Esophagus muscularis mucosa (tissue), 4 donors: ENCODE measurements around the gene PCBP4. TPM values are rescaled to one million over a fixed set of nuclear protein-coding genes. Genes with fewer than 3 reads are reported as not detected.
"Not testable (repeated sequence)": the region's sequence is repeated elsewhere in the genome, so short reads cannot be mapped to it uniquely, and the experiment has no call there.

Source experiments
- DNase-seq: peaks from one replicate; pipeline ENCODE4 v3.0.0-alpha.2; 2017; ENCODE audit errors: extremely low spot score
- H3K27ac ChIP-seq, 4 donors: fragments of 200-600 bp; sonication (generic); replicated peaks in 1 of 4; 1 replicate in 3 of 4; 2 replicates in 1 of 4; pipeline ENCODE4 v1.5.1; 2016 to 2019; ENCODE audit warnings: mild to moderate bottlenecking in 1 of 4
- H3K27me3 ChIP-seq, 4 donors: fragments of 200-600 bp; sonication (generic); one replicate each; pipeline versions ENCODE4 v1.5.1 to v1.6.0; 2016 to 2019
- H3K36me3 ChIP-seq, 4 donors: fragments of 200-600 bp; sonication (generic); one replicate each; pipeline ENCODE4 v1.5.1; 2016 to 2019
- H3K4me1 ChIP-seq, 4 donors: fragments of 200-600 bp; sonication (generic); one replicate each; pipeline ENCODE4 v1.5.1; 2016 to 2019
- H3K4me3 ChIP-seq, 4 donors: fragments of 200-600 bp; sonication (generic); 1 replicate in 2 of 4; 2 replicates in 2 of 4; pipeline ENCODE4 v1.5.1; 2016 to 2019; ENCODE audit warnings: mild to moderate bottlenecking in 4 of 4, moderate library complexity in 1 of 4
- H3K9me3 ChIP-seq, 4 donors: fragments of 200-600 bp; sonication (generic); 1 replicate in 3 of 4; 2 replicates in 1 of 4; pipeline ENCODE4 v1.5.1; 2016 to 2019
- EP300 ChIP-seq: sonication (generic); formaldehyde crosslinking; IDR thresholded peaks from one replicate; pipeline ENCODE4 v1.6.1; 2017; ENCODE audit warnings: antibody characterized with exemption
- POLR2A ChIP-seq: fragments of 450-650 bp; IDR thresholded peaks from one replicate; pipeline ENCODE4 v1.6.1; 2017; ENCODE audit warnings: antibody characterized with exemption, moderate library complexity, mild to moderate bottlenecking, low read depth
- POLR2AphosphoS5 ChIP-seq, 2 donors: sonication (generic); formaldehyde crosslinking; IDR thresholded peaks; one replicate each; pipeline ENCODE4 v1.6.1; 2017; ENCODE audit warnings: antibody characterized with exemption in 2 of 2
- WGBS: methylation state at CpG from one replicate; pipeline ENCODE4 v1.1.5; 2018; 5-methylcytosine and 5-hydroxymethylcytosine counted together
- intact Hi-C: fragments of 100-400 bp; cut with DNase I; formaldehyde crosslinking; loops from one replicate; pipeline ENCODE4 v1.15.1; 2023
- total RNA-seq, 4 donors: library from RNA; depleted of rRNA; stranded (reverse); fragments of >200 nt; gene quantifications; one replicate each; pipeline versions ENCODE4 v1.1.0 to v1.2.1, GENCODE V29; 2016
- TF ChIP-seq, protein P1 (sequence below), 3 experiments: fragments of 200-600 bp in 2 of 3; fragments of 450-650 bp in 1 of 3; sonication (generic) in 2 of 3; IDR thresholded peaks; one replicate each; pipeline ENCODE4 v1.5.1; 2017 to 2019; ENCODE audit warnings: antibody characterized with exemption in 3 of 3, mild to moderate bottlenecking in 2 of 3, moderate library complexity in 1 of 3

Gene PCBP4
- total RNA-seq, 4 donors from 2014 or later, result 54.4 to 378 (median 139) TPM

GRCh38 chr3:51995346-51996163, 28.3 kb upstream of the PCBP4 start, which contains the start of gene RPL29:
Gene RPL29, minus strand, starts transcription at chr3:51995895. Its CDS starts 434 bp downstream, at chr3:51995461.
- peaks cover 12 to 47% (median 32%) of the 10 kb centered on the region in 4 donors for H3K4me1 ChIP-seq
- H3K4me3 ChIP-seq, result peak within 1 kb of the TSS; percentile 59 to 87 (median 70)
- WGBS, result under 1% methylated on average over 21 of the region's 40 CpGs
- peaks cover 0 to 27% (median 0%) of the 10 kb centered on the region in 4 donors for H3K27me3 ChIP-seq
- peak within 1 kb of the TSS; percentile 78 to 88 (median 84) for H3K27ac ChIP-seq
- intact Hi-C loops, result loop anchor here (1.0 kb wide), 1 partner anchor 53 kb away; the partner anchor contains the start of gene PARP3
- DNase-seq, result peak; percentile 97
- H3K36me3 ChIP-seq, result peaks cover 23 to 39% (median 36%) of the 10 kb centered on the region in 4 donors
- no peaks in the 10 kb centered on the region for H3K9me3 ChIP-seq
- TF ChIP-seq EP300, result no peak
- peak; percentile 92 to 97 for TF ChIP-seq POLR2AphosphoS5 (IDR thresholded peaks at IDR 0.05)
- peak; percentile 69 for TF ChIP-seq POLR2A
- TF ChIP-seq, protein P1, sequence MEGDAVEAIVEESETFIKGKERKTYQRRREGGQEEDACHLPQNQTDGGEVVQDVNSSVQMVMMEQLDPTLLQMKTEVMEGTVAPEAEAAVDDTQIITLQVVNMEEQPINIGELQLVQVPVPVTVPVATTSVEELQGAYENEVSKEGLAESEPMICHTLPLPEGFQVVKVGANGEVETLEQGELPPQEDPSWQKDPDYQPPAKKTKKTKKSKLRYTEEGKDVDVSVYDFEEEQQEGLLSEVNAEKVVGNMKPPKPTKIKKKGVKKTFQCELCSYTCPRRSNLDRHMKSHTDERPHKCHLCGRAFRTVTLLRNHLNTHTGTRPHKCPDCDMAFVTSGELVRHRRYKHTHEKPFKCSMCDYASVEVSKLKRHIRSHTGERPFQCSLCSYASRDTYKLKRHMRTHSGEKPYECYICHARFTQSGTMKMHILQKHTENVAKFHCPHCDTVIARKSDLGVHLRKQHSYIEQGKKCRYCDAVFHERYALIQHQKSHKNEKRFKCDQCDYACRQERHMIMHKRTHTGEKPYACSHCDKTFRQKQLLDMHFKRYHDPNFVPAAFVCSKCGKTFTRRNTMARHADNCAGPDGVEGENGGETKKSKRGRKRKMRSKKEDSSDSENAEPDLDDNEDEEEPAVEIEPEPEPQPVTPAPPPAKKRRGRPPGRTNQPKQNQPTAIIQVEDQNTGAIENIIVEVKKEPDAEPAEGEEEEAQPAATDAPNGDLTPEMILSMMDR (IDR thresholded peaks at IDR 0.05), result peak; percentile 9 to 58 (median 55)

- intact Hi-C loops, result no loop called here
- H3K27ac ChIP-seq, result peak overlapping the region; percentile 21 to 88 (median 84)
- peaks cover 0 to 21% (median 0%) of the 10 kb centered on the region in 4 donors for H3K27me3 ChIP-seq
- H3K4me3 ChIP-seq, result peak overlapping the region; percentile 59 to 87 (median 70)
- WGBS, result 74% methylated on average over 2 of the region's 2 CpGs
- H3K9me3 ChIP-seq, result no peaks in the 10 kb centered on the region
- H3K36me3 ChIP-seq, result peaks cover 23 to 39% (median 36%) of the 10 kb centered on the region in 4 donors
- no peak for DNase-seq
- H3K4me1 ChIP-seq, result peaks cover 15 to 58% (median 41%) of the 10 kb centered on the region in 4 donors
- TF ChIP-seq POLR2AphosphoS5 (IDR thresholded peaks at IDR 0.05), result no peak
- TF ChIP-seq, protein P1 (IDR thresholded peaks at IDR 0.05), result no peak
- TF ChIP-seq EP300, result no peak
- no peak for TF ChIP-seq POLR2A
Measured at GRCh38 chr3:51994530-51994929, 27.3 kb upstream of the PCBP4 start.

GRCh38 chr3:51993657-51994056, 26.4 kb upstream of the PCBP4 start:
- DNase-seq, intact Hi-C loops, H3K9me3 ChIP-seq, H3K4me3 ChIP-seq, H3K27ac ChIP-seq: not testable (repeated sequence)
- WGBS, result 97% methylated on average over 6 of the region's 13 CpGs
- Histone ChIP-seq H3K27me3 (peaks cover 0 to 13% (median 0%) of the 10 kb centered on the region in 4 donors), H3K4me1 (peaks cover 17 to 63% (median 48%) of the 10 kb centered on the region in 4 donors), H3K36me3 (peaks cover 23 to 39% (median 36%) of the 10 kb centered on the region in 4 donors)

- Histone ChIP-seq H3K4me3 (no peak overlapping the region), H3K27ac (no peak overlapping the region), H3K4me1 (peaks cover 17 to 63% (median 48%) of the 10 kb centered on the region in 4 donors), H3K36me3 (peaks cover 23 to 46% (median 36%) of the 10 kb centered on the region in 4 donors), H3K9me3 (no peaks in the 10 kb centered on the region), H3K27me3 (peaks cover 0 to 5% (median 0%) of the 10 kb centered on the region in 4 donors)
- TF ChIP-seq, protein P1 (IDR thresholded peaks at IDR 0.05), result no peak
- TF ChIP-seq POLR2AphosphoS5 (IDR thresholded peaks at IDR 0.05) (no peak), EP300 (no peak), POLR2A (no peak)
- 83% methylated on average over 3 of the region's 3 CpGs for WGBS
- intact Hi-C loops, result no loop called here
- DNase-seq, result no peak
Measured at GRCh38 chr3:51992017-51992682, 24.9 kb upstream of the PCBP4 start.

GRCh38 chr3:51990501-51990971, 23.3 kb upstream of the PCBP4 start:
- H3K27me3 ChIP-seq, intact Hi-C loops, DNase-seq, H3K4me3 ChIP-seq, H3K9me3 ChIP-seq: not testable (repeated sequence)
- peaks cover 17 to 60% (median 44%) of the 10 kb centered on the region in 4 donors for H3K4me1 ChIP-seq
- WGBS, result 45% methylated on average over 7 of the region's 38 CpGs
- H3K36me3 ChIP-seq, result peaks cover 23 to 46% (median 36%) of the 10 kb centered on the region in 4 donors
- peak overlapping the region in 3 of 4 donors; percentile 13 to 51 (median 49) for H3K27ac ChIP-seq
